Peyer's patch (tissue), 4 donors: ENCODE data around the gene BPHL. TPM values are rescaled to one million over a fixed set of nuclear protein-coding genes. Genes with fewer than 3 reads are reported as not detected.
"Not testable (repeated sequence)": the region's sequence is repeated elsewhere in the genome, so short reads cannot be mapped to it uniquely, and the experiment has no call there.

ENCODE experiments used
- DNase-seq, 3 donors: peaks; one replicate each; pipeline ENCODE4 v3.0.0-alpha.2; 2017 to 2019
- H3K27ac ChIP-seq, 4 donors: fragments of 200-600 bp; sonication (generic); one replicate each; pipeline ENCODE4 v1.5.1; 2016 to 2019
- H3K27me3 ChIP-seq, 2 donors: fragments of 200-600 bp; sonication (generic); one replicate each; pipeline ENCODE4 v1.5.1; 2019
- H3K36me3 ChIP-seq, 3 donors: fragments of 200-600 bp; sonication (generic); one replicate each; pipeline ENCODE4 v1.5.1; 2016 to 2019
- H3K4me1 ChIP-seq, 4 donors: fragments of 200-600 bp; sonication (generic); one replicate each; pipeline ENCODE4 v1.5.1; 2016 to 2019
- H3K4me3 ChIP-seq, 4 donors: fragments of 200-600 bp; sonication (generic); 1 replicate in 3 of 4; 2 replicates in 1 of 4; pipeline ENCODE4 v1.5.1; 2016 to 2019; ENCODE audit warnings: mild to moderate bottlenecking in 1 of 4
- H3K9me3 ChIP-seq, 4 donors: fragments of 200-600 bp; sonication (generic); one replicate each; pipeline ENCODE4 v1.5.1; 2016 to 2019; ENCODE audit warnings: mild to moderate bottlenecking in 1 of 4
- POLR2A ChIP-seq, 2 donors: fragments of 450-650 bp; IDR thresholded peaks; one replicate each; pipeline ENCODE4 v1.5.1; 2017; ENCODE audit warnings: antibody characterized with exemption in 2 of 2, mild to moderate bottlenecking in 2 of 2, moderate library complexity in 2 of 2
- total RNA-seq, 4 donors: library from RNA; depleted of rRNA; stranded (reverse); fragments of >200 nt; gene quantifications; one replicate each; pipeline ENCODE4 v1.1.0, GENCODE V29; 2016
- TF ChIP-seq, protein P1 (sequence below), 6 experiments: fragments of 450-650 bp in 4 of 6; fragments of 200-600 bp in 2 of 6; sonication (generic) in 1 of 6; IDR thresholded peaks; one replicate each; pipeline ENCODE4 v1.5.1; 2017 to 2019; ENCODE audit warnings: antibody characterized with exemption in 6 of 6, mild to moderate bottlenecking in 3 of 6, moderate library complexity in 1 of 6

BPHL gene
- total RNA-seq, 4 donors from 2014 or later, result 21.5 to 73.1 (median 68.2) TPM

DNA sequence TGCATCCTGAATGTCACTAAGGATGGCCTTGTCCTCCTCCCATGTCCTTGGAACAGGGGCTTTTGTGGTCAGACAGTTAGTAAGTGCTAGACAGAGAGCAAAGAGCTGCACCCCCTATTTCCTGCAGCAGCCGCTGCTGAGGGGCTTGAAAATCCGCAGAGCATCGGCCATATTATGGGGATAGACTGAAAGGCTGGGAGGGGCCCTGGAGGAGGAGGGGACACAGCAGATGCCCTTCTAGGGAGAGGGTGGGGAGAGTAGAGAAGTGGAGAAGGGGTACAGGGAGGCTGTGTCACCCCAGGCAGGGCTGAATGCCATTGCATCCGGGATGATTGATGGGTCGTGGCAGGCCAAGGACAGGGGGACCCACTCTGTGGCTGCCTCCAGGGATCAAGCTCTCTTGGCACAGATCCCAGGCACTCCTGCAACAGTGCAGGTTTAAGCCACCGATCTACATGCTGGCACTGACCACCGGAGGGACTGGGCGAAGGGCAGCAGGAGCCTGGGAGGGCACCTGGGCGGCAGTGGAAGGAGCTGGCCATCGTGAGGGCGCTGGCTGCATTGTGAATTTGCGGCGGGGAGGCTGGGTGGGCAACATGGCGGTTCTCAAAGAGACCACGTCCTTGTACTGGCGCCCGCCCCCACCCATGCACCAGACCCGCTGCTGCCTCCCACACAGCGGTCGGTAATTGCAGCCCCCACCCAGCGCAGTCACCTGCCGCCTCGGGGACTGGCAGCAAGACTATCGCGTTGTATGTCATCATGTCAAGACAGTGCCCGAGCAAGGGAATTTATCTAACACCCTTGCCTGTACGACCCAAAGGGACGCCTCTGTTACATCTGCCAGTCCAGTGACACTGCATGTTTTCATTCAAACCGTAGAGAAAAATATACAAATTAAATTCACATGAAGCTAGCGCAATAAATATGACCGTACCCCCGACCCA, 37.9 kb downstream of the BPHL start:
- H3K9me3 ChIP-seq, H3K27me3 ChIP-seq: not testable (repeated sequence)
- peak in 1 of 3 donors; percentile 59 for DNase-seq
- TF ChIP-seq, protein P1, sequence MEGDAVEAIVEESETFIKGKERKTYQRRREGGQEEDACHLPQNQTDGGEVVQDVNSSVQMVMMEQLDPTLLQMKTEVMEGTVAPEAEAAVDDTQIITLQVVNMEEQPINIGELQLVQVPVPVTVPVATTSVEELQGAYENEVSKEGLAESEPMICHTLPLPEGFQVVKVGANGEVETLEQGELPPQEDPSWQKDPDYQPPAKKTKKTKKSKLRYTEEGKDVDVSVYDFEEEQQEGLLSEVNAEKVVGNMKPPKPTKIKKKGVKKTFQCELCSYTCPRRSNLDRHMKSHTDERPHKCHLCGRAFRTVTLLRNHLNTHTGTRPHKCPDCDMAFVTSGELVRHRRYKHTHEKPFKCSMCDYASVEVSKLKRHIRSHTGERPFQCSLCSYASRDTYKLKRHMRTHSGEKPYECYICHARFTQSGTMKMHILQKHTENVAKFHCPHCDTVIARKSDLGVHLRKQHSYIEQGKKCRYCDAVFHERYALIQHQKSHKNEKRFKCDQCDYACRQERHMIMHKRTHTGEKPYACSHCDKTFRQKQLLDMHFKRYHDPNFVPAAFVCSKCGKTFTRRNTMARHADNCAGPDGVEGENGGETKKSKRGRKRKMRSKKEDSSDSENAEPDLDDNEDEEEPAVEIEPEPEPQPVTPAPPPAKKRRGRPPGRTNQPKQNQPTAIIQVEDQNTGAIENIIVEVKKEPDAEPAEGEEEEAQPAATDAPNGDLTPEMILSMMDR (IDR thresholded peaks at IDR 0.05), result peak in 1 of 6 experiments; percentile 2
- Histone ChIP-seq H3K4me1 (peaks cover 0 to 35% (median 0%) of the 10 kb centered on the region in 4 donors), H3K27ac (peak overlapping the region; percentile 89 to 97 (median 95)), H3K36me3 (peaks cover 0 to 22% (median 0%) of the 10 kb centered on the region in 3 donors), H3K4me3 (peak overlapping the region; percentile 76 to 94 (median 84))

DNA sequence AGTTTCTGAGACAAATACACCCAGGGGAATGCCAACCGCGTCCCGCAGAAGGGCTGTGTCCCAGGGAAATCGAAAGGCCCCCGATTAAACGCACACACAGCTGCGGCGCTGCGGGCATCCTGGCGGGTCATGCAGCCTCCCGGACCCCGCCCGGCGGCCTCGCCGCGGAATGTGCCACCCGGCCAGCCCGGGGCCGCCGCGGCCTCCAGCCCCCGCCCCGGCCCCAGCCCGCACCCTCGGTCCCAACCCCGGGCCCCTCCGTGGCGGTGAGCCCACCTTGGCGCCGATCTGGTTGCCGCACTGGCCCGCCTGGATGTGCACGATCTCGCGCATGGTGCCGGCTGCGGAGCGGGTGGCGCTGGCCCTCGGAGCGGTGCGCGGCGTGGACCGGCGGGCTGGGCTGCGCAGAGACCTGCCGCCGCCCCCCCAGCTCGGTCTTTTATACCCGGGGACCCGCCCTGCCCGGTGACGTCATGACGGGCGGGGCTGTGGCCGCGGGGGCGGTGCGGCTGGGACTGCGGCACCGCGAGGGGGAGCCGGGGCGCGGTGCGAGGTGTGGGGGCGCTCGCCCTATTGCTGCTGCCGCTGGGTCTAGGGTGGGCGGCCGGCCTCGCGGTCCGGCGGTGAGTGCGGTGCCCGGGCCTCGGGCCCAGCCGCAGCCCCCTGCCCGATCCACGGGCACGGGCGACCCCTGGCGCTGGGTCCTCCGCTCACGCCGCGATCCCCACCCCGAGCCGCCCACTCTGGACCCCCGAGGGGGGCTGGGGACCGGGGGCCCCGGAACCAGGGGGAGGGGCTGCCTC, 38.8 kb downstream of the BPHL start, which contains the start of gene TUBB2A:
Gene TUBB2A, minus strand, starts transcription at position 414 of the 803 bp plus-strand sequence. Its CDS starts 81 bp downstream, at position 333.
- Histone ChIP-seq H3K36me3 (peaks cover 0 to 20% (median 0%) of the 10 kb centered on the region in 3 donors), H3K27me3 (no peaks in the 10 kb centered on the region), H3K27ac (peak within 1 kb of the TSS; percentile 89 to 97 (median 95)), H3K4me3 (peak within 1 kb of the TSS; percentile 76 to 94 (median 84)), H3K4me1 (peaks cover 0 to 42% (median 0%) of the 10 kb centered on the region in 4 donors), H3K9me3 (no peaks in the 10 kb centered on the region)
- peak; percentile 86 to 92 (median 91) for DNase-seq
- TF ChIP-seq POLR2A (IDR thresholded peaks at IDR 0.05), result peak; percentile 99
- TF ChIP-seq, protein P1 (IDR thresholded peaks at IDR 0.05), result peak; percentile 3 to 86 (median 72)

DNA sequence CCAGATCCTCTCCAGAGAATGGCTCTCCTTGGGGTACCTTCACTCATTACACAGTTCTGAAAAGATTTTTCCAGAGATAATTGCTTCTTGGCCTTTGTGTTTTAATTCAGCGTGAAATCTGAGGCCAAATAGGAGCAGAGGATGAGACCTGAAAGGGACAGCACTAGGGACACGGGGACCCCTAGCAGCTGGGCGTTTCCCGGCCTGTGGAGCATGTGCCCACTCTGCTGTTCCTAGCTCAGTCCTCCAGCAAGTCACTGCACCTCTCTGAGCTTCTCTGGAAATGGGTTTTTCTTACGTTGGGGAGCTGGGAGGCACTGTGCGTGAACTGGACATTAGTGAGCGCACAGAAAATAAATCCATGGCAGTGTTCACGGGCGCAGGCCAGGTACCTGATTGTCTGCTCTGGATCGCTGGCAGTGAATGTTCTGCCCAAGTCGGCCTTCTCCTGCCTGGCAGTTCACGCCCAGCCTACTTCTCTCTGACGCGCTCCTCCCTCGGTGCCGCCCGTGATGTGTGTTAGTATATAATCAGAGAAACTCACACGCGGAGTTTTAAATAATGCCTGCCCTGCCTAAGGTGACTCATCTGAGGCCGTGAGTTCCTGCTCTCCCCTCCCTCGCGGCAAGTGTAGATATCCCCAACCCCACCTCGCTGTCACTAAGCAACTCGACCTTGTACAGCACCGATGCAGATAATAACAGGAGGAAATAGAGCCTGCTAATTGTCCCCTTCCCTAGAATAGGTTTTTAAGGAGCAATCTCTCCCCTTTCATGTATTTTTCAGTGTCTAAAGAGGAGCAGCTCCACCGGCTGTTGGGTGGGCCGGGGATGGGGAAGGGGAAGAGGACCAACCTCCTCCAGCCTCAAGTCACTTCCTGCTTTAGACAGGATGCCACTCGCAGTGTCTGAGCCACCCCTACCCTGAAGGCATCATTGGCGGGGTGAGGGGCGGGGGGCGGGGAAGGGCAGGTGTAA, 41.6 kb downstream of the BPHL start:
- TF ChIP-seq, protein P1 (IDR thresholded peaks at IDR 0.05), result no peak
- TF ChIP-seq POLR2A (IDR thresholded peaks at IDR 0.05), result peak; percentile 89 to 95
- peaks cover 0 to 3% (median 0%) of the 10 kb centered on the region in 3 donors for H3K36me3 ChIP-seq
- peak overlapping the region; percentile 38 to 83 (median 70) for H3K27ac ChIP-seq
- no peaks in the 10 kb centered on the region for H3K27me3 ChIP-seq
- H3K4me1 ChIP-seq, result peaks cover 0 to 50% (median 0%) of the 10 kb centered on the region in 4 donors
- no peaks in the 10 kb centered on the region for H3K9me3 ChIP-seq
- H3K4me3 ChIP-seq, result no peak overlapping the region
- peak; percentile 31 to 91 (median 90) for DNase-seq

DNA sequence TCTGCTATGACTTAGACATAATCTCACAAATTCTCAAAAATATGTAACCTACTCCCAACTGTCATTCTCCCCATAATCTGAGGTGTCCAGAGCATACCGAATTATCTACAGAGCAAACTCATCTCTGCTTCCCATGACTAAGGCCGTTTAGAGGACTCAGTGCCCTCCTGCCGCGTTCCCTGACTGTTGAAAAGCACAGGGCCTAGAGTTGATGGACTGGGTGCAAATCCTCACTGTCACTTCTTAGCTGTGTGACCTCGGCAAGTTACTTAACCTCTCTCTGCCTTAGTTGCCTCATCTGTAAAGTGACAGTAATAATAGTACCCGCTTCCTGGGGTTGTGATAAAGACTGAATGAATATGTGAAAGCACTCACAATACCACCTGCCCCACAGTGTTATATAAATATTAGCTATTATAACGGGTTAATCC, 43.6 kb downstream of the BPHL start:
- Histone ChIP-seq H3K4me1 (peaks cover 0 to 47% (median 0%) of the 10 kb centered on the region in 4 donors), H3K27ac (peak overlapping the region; percentile 86 to 97 (median 94)), H3K4me3 (peak overlapping the region; percentile 67 to 79 (median 74)), H3K36me3 (no peaks in the 10 kb centered on the region), H3K9me3 (no peaks in the 10 kb centered on the region), H3K27me3 (no peaks in the 10 kb centered on the region)
- no peak for TF ChIP-seq POLR2A (IDR thresholded peaks at IDR 0.05)
- TF ChIP-seq, protein P1 (IDR thresholded peaks at IDR 0.05), result no peak
- DNase-seq, result no peak
